LNCaP clone FGC (cell line): ENCODE data around the gene NEB.

Experiments used
- DNase-seq: peaks from one replicate; pipeline ENCODE4 v3.0.0-alpha.2; 2011; ENCODE audit warnings: low read depth
- H3K4me3 ChIP-seq: 2 replicates; pipeline ENCODE4 v1.5.1; 2011; ENCODE audit warnings: mild to moderate bottlenecking, low read depth, low read length, control low read depth
- CTCF ChIP-seq: IDR thresholded peaks from 2 replicates; pipeline ENCODE4 v1.5.1; 2012; ENCODE audit warnings: mild to moderate bottlenecking; ENCODE audit not compliant: control insufficient read depth, insufficient read depth; ENCODE audit errors: extremely low read depth

NEB gene

GRCh38 chr2:151733771-151734672, at the start of gene NEB:
Gene NEB, minus strand, starts transcription at chr2:151734476. Its CDS starts 1,320 bp downstream, at chr2:151733156.
- H3K4me3 ChIP-seq, result no peak within 1 kb of the TSS
- TF ChIP-seq CTCF, result no peak
- DNase-seq, result no peak

GRCh38 chr2:151783133-151783520, 48.9 kb upstream of the NEB start:
- no peak for DNase-seq
- TF ChIP-seq CTCF, result no peak

DNA sequence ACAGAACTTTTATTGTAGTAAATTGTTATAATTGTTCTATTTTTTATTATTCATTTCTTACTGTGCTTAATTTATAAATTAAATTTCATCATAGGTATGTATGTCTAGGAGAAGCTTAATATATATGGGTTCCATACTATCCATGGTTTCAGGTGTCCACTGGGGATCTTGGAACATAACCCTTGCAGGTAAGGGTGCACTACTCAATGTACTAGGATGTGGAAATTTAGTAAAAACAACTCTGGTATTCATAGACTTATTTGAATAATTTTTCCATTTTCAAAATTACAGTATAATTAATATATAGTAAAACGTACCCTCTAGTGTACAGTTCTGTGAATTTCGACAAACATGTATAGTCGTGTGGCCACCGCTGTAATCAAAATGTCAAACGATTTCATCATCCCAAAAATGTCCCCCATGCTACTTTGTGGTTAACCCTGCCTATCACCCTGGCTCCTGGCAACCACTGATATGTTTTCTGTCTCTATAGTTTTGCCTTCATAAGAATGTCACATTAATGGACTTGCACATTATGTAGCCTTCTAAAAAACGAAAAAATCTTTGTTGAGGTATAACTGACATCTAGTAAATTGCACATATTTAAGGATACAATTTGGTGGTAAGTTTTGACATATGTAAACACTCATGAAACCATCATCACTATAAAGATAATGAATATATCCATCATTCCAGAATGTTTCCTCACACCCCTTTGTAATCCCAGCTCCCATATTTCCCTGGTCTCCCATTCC, 48.3 kb upstream of the NEB start:
- no peak for TF ChIP-seq CTCF
- no peak for DNase-seq
- H3K4me3 ChIP-seq, result no peak overlapping the region

More at GRCh38 chr2:151783133-151783520, 48.9 kb upstream of the NEB start:
- H3K4me3 ChIP-seq, result no peak overlapping the region

- H3K4me3 ChIP-seq, result no peak overlapping the region
- no peak for TF ChIP-seq CTCF
- no peak for DNase-seq
These were observed 47.4 kb upstream of the NEB start for GRCh38 chr2:151781642-151782041.

GRCh38 chr2:151780938-151781337, 46.7 kb upstream of the NEB start:
- no peak for DNase-seq
- H3K4me3 ChIP-seq, result no peak overlapping the region
- no peak for TF ChIP-seq CTCF

DNA sequence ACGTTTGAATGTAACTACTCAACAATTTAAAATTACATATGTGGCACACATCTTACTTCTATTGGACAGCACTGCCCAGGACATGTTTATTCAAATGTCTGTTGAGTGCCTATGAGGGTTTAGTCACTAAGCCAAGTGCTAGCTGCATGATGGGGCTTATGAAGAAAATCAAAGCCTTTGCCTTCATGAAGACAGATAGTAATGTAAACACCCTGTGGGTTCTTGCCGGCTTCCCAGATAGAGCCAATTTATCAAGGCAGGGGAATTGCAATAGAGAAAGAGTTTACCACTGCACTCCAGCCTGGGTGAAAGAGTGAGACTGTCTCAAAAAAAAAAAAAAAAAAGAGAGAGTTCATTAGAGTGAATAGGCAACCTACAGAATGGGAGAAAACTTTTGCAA, 43.7 kb upstream of the NEB start:
- no peak for TF ChIP-seq CTCF

GRCh38 chr2:151777487-151777886, 43.2 kb upstream of the NEB start:
- H3K4me3 ChIP-seq, result no peak overlapping the region
- no peak for DNase-seq
- TF ChIP-seq CTCF, result no peak

More for the DNA sequence above, 43.7 kb upstream of the NEB start:
- DNase-seq, result no peak
- no peak overlapping the region for H3K4me3 ChIP-seq
